SK-N-MC (cell line): ENCODE results near the gene ANO6.

Experiments used
- EZH2 ChIP-seq: fragments of 200-600 bp; sonication (generic); IDR thresholded peaks from one replicate; pipeline ENCODE4 v1.6.1; 2017; ENCODE audit warnings: antibody characterized with exemption
- POLR2AphosphoS5 ChIP-seq: IDR thresholded peaks from 2 replicates; pipeline ENCODE4 v1.6.1; 2012; ENCODE audit warnings: mild to moderate bottlenecking, low read depth, low read length, borderline replicate concordance

GRCh38 chr12:45423931-45424330, 208.0 kb downstream of the ANO6 start:
- TF ChIP-seq EZH2 (no peak), POLR2AphosphoS5 (no peak)
